SU-DHL-6 (cell line): ENCODE results near the gene GALNT10.

ENCODE experiments used
- CTCF ChIP-seq: fragments of 200-600 bp; sonication (generic); IDR thresholded peaks from one replicate; pipeline ENCODE4 v1.5.1; 2017; ENCODE audit warnings: antibody characterized with exemption, mild to moderate bottlenecking, low read length, moderate library complexity; ENCODE audit not compliant: insufficient read depth, poor library complexity, severe bottlenecking
- EZH2phosphoT487 ChIP-seq: fragments of 200-600 bp; sonication (generic), shearing (Covaris generic); conservative IDR thresholded peaks from 2 replicates; pipeline ENCODE4 v1.6.1; 2018; ENCODE audit warnings: mild to moderate bottlenecking, antibody characterized with exemption, low read length, moderate library complexity, mixed read lengths

- TF ChIP-seq CTCF (no peak), EZH2phosphoT487 (no peak)
Observed at GRCh38 chr5:154236011-154236410, 45.5 kb downstream of the GALNT10 start.
